Tibial artery (tissue), 4 donors: ENCODE results near the gene ZNF468.
A peak's percentile ranks its signal among the peaks of the same experiment; 100 is the strongest.
"Not testable (repeated sequence)": the region's sequence is repeated elsewhere in the genome, so short reads cannot be mapped to it uniquely, and the experiment has no call there.

ENCODE experiments used
- DNase-seq, 2 donors: peaks; one replicate each; pipeline ENCODE4 v3.0.0-alpha.2; 2019
- H3K27ac ChIP-seq, 2 donors: fragments of 200-600 bp; sonication (generic) in 1 of 2; 1 replicate in 1 of 2; 2 replicates in 1 of 2; pipeline ENCODE4 v1.5.1; 2018 to 2019; ENCODE audit warnings: mild to moderate bottlenecking in 1 of 2
- H3K27me3 ChIP-seq, 2 donors: fragments of 200-600 bp; sonication (generic) in 1 of 2; one replicate each; pipeline versions ENCODE4 v1.5.1 to v1.6.0; 2016 to 2019
- H3K36me3 ChIP-seq, 3 donors: fragments of 200-600 bp; sonication (generic) in 2 of 3; one replicate each; pipeline ENCODE4 v1.5.1; 2016 to 2019; ENCODE audit warnings: mild to moderate bottlenecking in 2 of 3
- H3K4me1 ChIP-seq, 4 donors: fragments of 200-600 bp; sonication (generic) in 2 of 4; 1 replicate in 3 of 4; 2 replicates in 1 of 4; pipeline ENCODE4 v1.5.1; 2016 to 2019
- H3K4me3 ChIP-seq, 2 donors: fragments of 200-600 bp; sonication (generic) in 1 of 2; 1 replicate in 1 of 2; 2 replicates in 1 of 2; pipeline ENCODE4 v1.5.1; 2018 to 2019; ENCODE audit warnings: mild to moderate bottlenecking in 2 of 2
- H3K9me3 ChIP-seq, 3 donors: fragments of 200-600 bp; sonication (generic) in 1 of 3; one replicate each; pipeline ENCODE4 v1.5.1; 2016 to 2019
- intact Hi-C: fragments of 100-400 bp; cut with DNase I; formaldehyde crosslinking; loops from one replicate; pipeline ENCODE4 v1.15.0; 2023; ENCODE audit warnings: low total_unique reads
- TF ChIP-seq, protein P1 (sequence below), 2 experiments: fragments of 200-600 bp in 1 of 2; fragments of 450-650 bp in 1 of 2; IDR thresholded peaks; one replicate each; pipeline ENCODE4 v1.5.1; 2017 to 2019; ENCODE audit warnings: antibody characterized with exemption in 2 of 2, mild to moderate bottlenecking in 1 of 2, moderate library complexity in 1 of 2

Gene ZNF468

DNA sequence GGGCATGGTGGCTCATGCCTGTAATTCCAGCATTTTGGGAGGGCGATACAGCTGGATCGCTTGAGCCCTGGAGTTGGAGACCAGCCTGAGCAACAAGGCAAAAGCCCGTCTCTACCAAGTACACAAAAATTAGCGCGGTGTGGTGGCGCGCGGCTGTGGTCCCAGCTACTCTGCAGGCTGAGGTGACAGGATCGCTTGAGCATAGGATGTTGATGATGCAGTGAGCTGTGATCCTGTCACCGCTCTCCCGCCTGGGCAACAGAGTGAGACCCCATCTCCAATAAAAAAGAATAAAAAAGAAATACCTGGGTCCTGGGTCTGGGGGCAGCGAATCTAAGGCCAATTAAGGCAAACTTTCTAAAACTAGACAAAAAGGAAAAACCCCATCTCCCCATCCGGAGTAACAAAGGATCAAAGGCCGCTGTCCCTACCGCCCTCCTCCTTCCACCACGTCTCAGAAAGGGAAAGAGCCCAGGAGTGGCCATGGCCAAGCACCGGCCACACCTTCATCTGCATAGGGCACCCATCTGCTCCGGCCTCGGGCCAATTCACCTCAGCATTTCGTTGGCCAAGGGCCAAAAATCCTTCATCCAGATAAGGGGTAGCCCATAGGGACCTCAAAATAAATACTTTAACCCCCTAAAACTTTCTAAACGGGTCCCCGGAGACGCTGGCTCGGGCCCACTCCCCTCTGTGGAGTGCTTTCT is 39.2 kb upstream of the ZNF468 start:
- peaks cover 0 to 35% (median 6%) of the 10 kb centered on the region in 3 donors for H3K36me3 ChIP-seq
- DNase-seq = peak in 1 of 2 donors; percentile 24
- TF ChIP-seq, protein P1, sequence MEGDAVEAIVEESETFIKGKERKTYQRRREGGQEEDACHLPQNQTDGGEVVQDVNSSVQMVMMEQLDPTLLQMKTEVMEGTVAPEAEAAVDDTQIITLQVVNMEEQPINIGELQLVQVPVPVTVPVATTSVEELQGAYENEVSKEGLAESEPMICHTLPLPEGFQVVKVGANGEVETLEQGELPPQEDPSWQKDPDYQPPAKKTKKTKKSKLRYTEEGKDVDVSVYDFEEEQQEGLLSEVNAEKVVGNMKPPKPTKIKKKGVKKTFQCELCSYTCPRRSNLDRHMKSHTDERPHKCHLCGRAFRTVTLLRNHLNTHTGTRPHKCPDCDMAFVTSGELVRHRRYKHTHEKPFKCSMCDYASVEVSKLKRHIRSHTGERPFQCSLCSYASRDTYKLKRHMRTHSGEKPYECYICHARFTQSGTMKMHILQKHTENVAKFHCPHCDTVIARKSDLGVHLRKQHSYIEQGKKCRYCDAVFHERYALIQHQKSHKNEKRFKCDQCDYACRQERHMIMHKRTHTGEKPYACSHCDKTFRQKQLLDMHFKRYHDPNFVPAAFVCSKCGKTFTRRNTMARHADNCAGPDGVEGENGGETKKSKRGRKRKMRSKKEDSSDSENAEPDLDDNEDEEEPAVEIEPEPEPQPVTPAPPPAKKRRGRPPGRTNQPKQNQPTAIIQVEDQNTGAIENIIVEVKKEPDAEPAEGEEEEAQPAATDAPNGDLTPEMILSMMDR (IDR thresholded peaks at IDR 0.05) = no peak
- intact Hi-C loops = no loop called here
- H3K27ac ChIP-seq = peak overlapping the region; percentile 85 to 91
- H3K4me3 ChIP-seq = peak overlapping the region; percentile 67 to 72
- peaks cover 0 to 16% (median 14%) of the 10 kb centered on the region in 4 donors for H3K4me1 ChIP-seq
- H3K9me3 ChIP-seq = no peaks in the 10 kb centered on the region
- H3K27me3 ChIP-seq = no peaks in the 10 kb centered on the region

- TF ChIP-seq, protein P1 (IDR thresholded peaks at IDR 0.05) = no peak
- no peak overlapping the region for H3K27ac ChIP-seq
- no peaks in the 10 kb centered on the region for H3K9me3 ChIP-seq
- intact Hi-C loops = no loop called here
- DNase-seq = no peak
- H3K4me1 ChIP-seq = peaks cover 0 to 4% (median 3%) of the 10 kb centered on the region in 4 donors
- H3K27me3 ChIP-seq = no peaks in the 10 kb centered on the region
- peaks cover 37 to 82% (median 44%) of the 10 kb centered on the region in 3 donors for H3K36me3 ChIP-seq
- no peak overlapping the region for H3K4me3 ChIP-seq
These were observed 33.9 kb upstream of the ZNF468 start for GRCh38 chr19:52891336-52891735.

DNA sequence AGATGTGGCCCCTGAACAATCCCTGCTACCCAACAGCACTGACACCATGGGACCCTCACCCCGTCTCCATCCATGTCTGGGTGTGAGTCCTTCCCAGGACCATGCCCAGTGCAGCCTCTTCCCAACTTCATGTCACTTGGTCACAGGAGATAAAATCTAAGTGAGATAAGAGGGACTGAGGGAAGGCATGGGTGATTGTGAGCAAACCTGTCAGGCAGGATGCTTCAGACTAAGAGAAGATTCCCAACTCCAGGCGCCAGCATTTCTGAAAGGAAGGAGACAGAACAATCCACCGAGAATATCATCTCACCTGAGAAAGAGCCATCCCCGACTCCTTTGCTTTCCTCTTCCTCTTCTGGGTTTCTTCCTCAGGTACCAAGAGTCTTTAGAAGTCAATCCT is 32.5 kb upstream of the ZNF468 start:
- H3K36me3 ChIP-seq = peaks cover 51 to 89% (median 58%) of the 10 kb centered on the region in 3 donors
- no peaks in the 10 kb centered on the region for H3K4me1 ChIP-seq
- TF ChIP-seq, protein P1 (IDR thresholded peaks at IDR 0.05) = no peak
- intact Hi-C loops = no loop called here
- H3K4me3 ChIP-seq = no peak overlapping the region
- H3K27me3 ChIP-seq = no peaks in the 10 kb centered on the region
- no peaks in the 10 kb centered on the region for H3K9me3 ChIP-seq
- H3K27ac ChIP-seq = no peak overlapping the region
- DNase-seq = no peak

- Histone ChIP-seq H3K4me1 (no peaks in the 10 kb centered on the region), H3K9me3 (peaks cover 0 to 5% (median 0%) of the 10 kb centered on the region in 3 donors), H3K27ac (no peak overlapping the region), H3K27me3 (no peaks in the 10 kb centered on the region), H3K36me3 (peaks cover 60 to 91% (median 66%) of the 10 kb centered on the region in 3 donors), H3K4me3 (no peak overlapping the region)
- TF ChIP-seq, protein P1 (IDR thresholded peaks at IDR 0.05) = no peak
- DNase-seq = no peak
- intact Hi-C loops = no loop called here
These were observed 31.7 kb upstream of the ZNF468 start for GRCh38 chr19:52889076-52889475.

- Histone ChIP-seq H3K9me3 (peaks cover 0 to 65% (median 27%) of the 10 kb centered on the region in 3 donors), H3K27me3 (no peaks in the 10 kb centered on the region), H3K27ac (no peak overlapping the region), H3K4me1 (no peaks in the 10 kb centered on the region), H3K4me3 (no peak overlapping the region), H3K36me3 (peaks cover 78 to 88% (median 79%) of the 10 kb centered on the region in 3 donors)
- DNase-seq = no peak
- intact Hi-C loops = no loop called here
- TF ChIP-seq, protein P1 (IDR thresholded peaks at IDR 0.05) = no peak
These were observed 23.5 kb upstream of the ZNF468 start for GRCh38 chr19:52880895-52881389.

- H3K36me3 ChIP-seq, H3K27me3 ChIP-seq, H3K9me3 ChIP-seq, H3K27ac ChIP-seq, H3K4me3 ChIP-seq, intact Hi-C loops, DNase-seq, H3K4me1 ChIP-seq: not testable (repeated sequence)
These were observed 15.6 kb upstream of the ZNF468 start for GRCh38 chr19:52872996-52873395.
